Gastrocnemius medialis (tissue), 4 donors: Measurements from ENCODE around the gene TNRC6B.

Experiments used
- POLR2A ChIP-seq, 2 donors: fragments of 450-650 bp; IDR thresholded peaks; one replicate each; pipeline ENCODE4 v1.6.1; 2017; ENCODE audit warnings: antibody characterized with exemption in 2 of 2, mild to moderate bottlenecking in 2 of 2, moderate library complexity in 2 of 2
- TF ChIP-seq, protein P1 (sequence below), 5 experiments: fragments of 450-650 bp in 3 of 5; fragments of 200-600 bp in 2 of 5; sonication (generic) in 2 of 5; IDR thresholded peaks in 4 of 5; conservative IDR thresholded peaks in 1 of 5; 1 replicate in 4 of 5; 2 replicates in 1 of 5; pipeline ENCODE4 v1.5.1; 2016 to 2019; ENCODE audit warnings: antibody characterized with exemption in 5 of 5, mild to moderate bottlenecking in 3 of 5, moderate library complexity in 3 of 5

DNA sequence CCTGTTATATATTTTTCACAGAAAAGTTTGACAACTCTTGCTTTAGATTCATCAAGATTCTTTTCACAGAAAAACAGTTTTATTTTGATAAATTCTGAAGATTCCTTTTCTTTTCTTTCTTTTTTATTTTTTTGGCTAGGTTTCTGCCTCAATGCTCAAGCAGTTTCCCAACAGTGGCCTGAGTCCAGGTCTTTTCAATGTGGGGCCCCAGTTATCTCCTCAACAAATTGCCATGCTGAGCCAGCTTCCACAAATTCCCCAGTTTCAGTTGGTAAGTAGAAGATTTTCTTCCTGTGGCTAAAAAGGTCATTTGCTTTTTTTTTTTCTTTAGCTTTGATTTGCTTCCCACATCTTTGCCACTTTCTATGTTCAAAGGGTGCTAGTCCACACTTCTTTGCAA is 122.6 kb downstream of the TNRC6B start:
- TF ChIP-seq, protein P1, sequence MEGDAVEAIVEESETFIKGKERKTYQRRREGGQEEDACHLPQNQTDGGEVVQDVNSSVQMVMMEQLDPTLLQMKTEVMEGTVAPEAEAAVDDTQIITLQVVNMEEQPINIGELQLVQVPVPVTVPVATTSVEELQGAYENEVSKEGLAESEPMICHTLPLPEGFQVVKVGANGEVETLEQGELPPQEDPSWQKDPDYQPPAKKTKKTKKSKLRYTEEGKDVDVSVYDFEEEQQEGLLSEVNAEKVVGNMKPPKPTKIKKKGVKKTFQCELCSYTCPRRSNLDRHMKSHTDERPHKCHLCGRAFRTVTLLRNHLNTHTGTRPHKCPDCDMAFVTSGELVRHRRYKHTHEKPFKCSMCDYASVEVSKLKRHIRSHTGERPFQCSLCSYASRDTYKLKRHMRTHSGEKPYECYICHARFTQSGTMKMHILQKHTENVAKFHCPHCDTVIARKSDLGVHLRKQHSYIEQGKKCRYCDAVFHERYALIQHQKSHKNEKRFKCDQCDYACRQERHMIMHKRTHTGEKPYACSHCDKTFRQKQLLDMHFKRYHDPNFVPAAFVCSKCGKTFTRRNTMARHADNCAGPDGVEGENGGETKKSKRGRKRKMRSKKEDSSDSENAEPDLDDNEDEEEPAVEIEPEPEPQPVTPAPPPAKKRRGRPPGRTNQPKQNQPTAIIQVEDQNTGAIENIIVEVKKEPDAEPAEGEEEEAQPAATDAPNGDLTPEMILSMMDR (IDR thresholded peaks at IDR 0.05 in 4 of 5, conservative IDR thresholded peaks at IDR 0.05 in 1 of 5): no peak
- TF ChIP-seq POLR2A (IDR thresholded peaks at IDR 0.05): no peak
